Measurements from ENCODE around the gene ME3. TPM values are rescaled to one million over a fixed set of nuclear protein-coding genes. Genes with fewer than 3 reads are reported as not detected.

Gene ME3
- total RNA-seq, 2 experiments from 2014 or later = not detected

GRCh38 chr11:86551288-86552092 is 120.9 kb downstream of the ME3 start:
- H3K4me3 ChIP-seq (ENCODE audit: low read depth, low read length, poor library complexity, severe bottlenecking) = no peak overlapping the region
- no peak for DNase-seq (ENCODE audit: low spot score)
- no peak overlapping the region for H2AFZ ChIP-seq (ENCODE audit: low read length)
- no peak overlapping the region for H3K4me2 ChIP-seq (ENCODE audit: low read length)
- H3K36me3 ChIP-seq (ENCODE audit: insufficient read depth, low read length) = no peaks in the 10 kb centered on the region
- ChIA-PET CTCF (ENCODE audit: unreplicated experiment) (no interaction called here), POLR2A (no interaction called here)
- no peaks in the 10 kb centered on the region for H3K9me2 ChIP-seq (ENCODE audit: insufficient read depth, low read length)
- H3K27ac ChIP-seq (ENCODE audit: low read depth, low read length, poor library complexity, severe bottlenecking) = no peak overlapping the region
- intact Hi-C loops (cut with micrococcal nuclease; ENCODE audit: unreplicated experiment) = no loop called here
- BruUV-seq (replicated peaks) = no TSS peak
- H3K9me3 ChIP-seq (ENCODE audit: low read length) = no peaks in the 10 kb centered on the region
- H3K4me1 ChIP-seq (ENCODE audit: insufficient read depth, low read length, poor library complexity, severe bottlenecking) = no peaks in the 10 kb centered on the region
- H3K79me2 ChIP-seq (ENCODE audit: insufficient read depth, low read depth, low read length) = no peaks in the 10 kb centered on the region
- TF ChIP-seq EZH2phosphoT487 (IDR thresholded peaks at IDR 0.05; ENCODE audit: borderline replicate concordance, low read depth, low read length) = no peak
- TF ChIP-seq CTCF (conservative IDR thresholded peaks at IDR 0.05; ENCODE audit: low read length) = no peak
- H4K20me1 ChIP-seq (ENCODE audit: insufficient read depth, low read length) = no peaks in the 10 kb centered on the region

GRCh38 chr11:86550757-86551156 is 121.7 kb downstream of the ME3 start:
- Histone ChIP-seq H3K27ac (ENCODE audit: low read depth, low read length, poor library complexity, severe bottlenecking) (no peak overlapping the region), H3K4me1 (ENCODE audit: insufficient read depth, low read length, poor library complexity, severe bottlenecking) (no peaks in the 10 kb centered on the region), H4K20me1 (ENCODE audit: insufficient read depth, low read length) (no peaks in the 10 kb centered on the region), H3K4me3 (ENCODE audit: low read depth, low read length, poor library complexity, severe bottlenecking) (no peak overlapping the region), H3K79me2 (ENCODE audit: insufficient read depth, low read depth, low read length) (no peaks in the 10 kb centered on the region), H2AFZ (ENCODE audit: low read length) (no peak overlapping the region), H3K4me2 (ENCODE audit: low read length) (no peak overlapping the region), H3K9me3 (ENCODE audit: low read length) (no peaks in the 10 kb centered on the region), H3K36me3 (ENCODE audit: insufficient read depth, low read length) (no peaks in the 10 kb centered on the region), H3K9me2 (ENCODE audit: insufficient read depth, low read length) (no peaks in the 10 kb centered on the region)
- intact Hi-C loops (cut with micrococcal nuclease; ENCODE audit: unreplicated experiment) = no loop called here
- no peak for TF ChIP-seq EZH2phosphoT487 (IDR thresholded peaks at IDR 0.05; ENCODE audit: borderline replicate concordance, low read depth, low read length)
- no peak for TF ChIP-seq CTCF (conservative IDR thresholded peaks at IDR 0.05; ENCODE audit: low read length)
- BruUV-seq (replicated peaks) = no TSS peak
- DNase-seq (ENCODE audit: low spot score) = no peak
- POLR2A ChIA-PET = no interaction called here
- CTCF ChIA-PET (ENCODE audit: unreplicated experiment) = no interaction called here

GRCh38 chr11:86548271-86548917 is 124.0 kb downstream of the ME3 start:
- no peak overlapping the region for H2AFZ ChIP-seq (ENCODE audit: low read length)
- no peak for TF ChIP-seq EZH2phosphoT487 (IDR thresholded peaks at IDR 0.05; ENCODE audit: borderline replicate concordance, low read depth, low read length)
- no peak for TF ChIP-seq CTCF (conservative IDR thresholded peaks at IDR 0.05; ENCODE audit: low read length)
- H3K4me2 ChIP-seq (ENCODE audit: low read length) = no peak overlapping the region
- BruUV-seq (replicated peaks) = no TSS peak
- H3K4me3 ChIP-seq (ENCODE audit: low read depth, low read length, poor library complexity, severe bottlenecking) = no peak overlapping the region
- H3K27ac ChIP-seq (ENCODE audit: low read depth, low read length, poor library complexity, severe bottlenecking) = no peak overlapping the region
- no peaks in the 10 kb centered on the region for H3K9me3 ChIP-seq (ENCODE audit: low read length)
- no peaks in the 10 kb centered on the region for H3K79me2 ChIP-seq (ENCODE audit: insufficient read depth, low read depth, low read length)
- H3K36me3 ChIP-seq (ENCODE audit: insufficient read depth, low read length) = no peaks in the 10 kb centered on the region
- no peak for DNase-seq (ENCODE audit: low spot score)
- ChIA-PET POLR2A (interaction anchor here (0.6 to 0.9 kb wide), 3 partner anchors 66 to 975 kb away, joined by 3 read pairs; no protein-coding TSS in a partner anchor), CTCF (ENCODE audit: unreplicated experiment) (no interaction called here)
- no peaks in the 10 kb centered on the region for H4K20me1 ChIP-seq (ENCODE audit: insufficient read depth, low read length)
- intact Hi-C loops (cut with micrococcal nuclease; ENCODE audit: unreplicated experiment) = no loop called here
- H3K4me1 ChIP-seq (ENCODE audit: insufficient read depth, low read length, poor library complexity, severe bottlenecking) = no peaks in the 10 kb centered on the region
- no peaks in the 10 kb centered on the region for H3K9me2 ChIP-seq (ENCODE audit: insufficient read depth, low read length)
